Neural cell (in vitro differentiated cells): ENCODE measurements around the gene PSMD3. TPM values are rescaled to one million over a fixed set of nuclear protein-coding genes. Genes with fewer than 3 reads are reported as not detected.
"Not testable (repeated sequence)": the region's sequence is repeated elsewhere in the genome, so short reads cannot be mapped to it uniquely, and the experiment has no call there.

Source experiments
- H2AFZ ChIP-seq: fragments of 200-600, 300-800 bp; sonication (generic), shearing (Covaris generic); 2 replicates; pipeline ENCODE4 v1.6.0; 2014; ENCODE audit warnings: low read depth, mild to moderate bottlenecking, antibody characterized with exemption, low read length, moderate library complexity
- H3F3A ChIP-seq: fragments of 200-600 bp; shearing (Covaris generic); 2 replicates; pipeline ENCODE4 v1.6.1; 2016; ENCODE audit warnings: mild to moderate bottlenecking, moderate library complexity, mixed read lengths, antibody characterized with exemption, low read length; ENCODE audit not compliant: insufficient read depth, poor library complexity, severe bottlenecking
- H3K27ac ChIP-seq: fragments of 200-600, 300-800 bp; sonication (generic), shearing (Covaris generic); 2 replicates; pipeline ENCODE4 v1.5.1; 2014; ENCODE audit warnings: mild to moderate bottlenecking, low read length, moderate library complexity
- H3K27me3 ChIP-seq: fragments of 300-800, 200-600 bp; sonication (generic), shearing (Covaris generic); 2 replicates; pipeline ENCODE4 v1.6.0; 2014; ENCODE audit warnings: mild to moderate bottlenecking, low read depth, low read length, moderate library complexity; ENCODE audit not compliant: insufficient read depth
- H3K36me3 ChIP-seq: fragments of 300-800, 200-600 bp; sonication (generic), shearing (Covaris generic); 2 replicates; pipeline ENCODE4 v1.5.1; 2014; ENCODE audit warnings: mild to moderate bottlenecking, antibody characterized with exemption, low read length, moderate library complexity; ENCODE audit not compliant: insufficient read depth
- H3K4me2 ChIP-seq: fragments of 300-800, 200-600 bp; sonication (generic), shearing (Covaris generic); 2 replicates; pipeline ENCODE4 v1.6.0; 2014; ENCODE audit warnings: mild to moderate bottlenecking, low read length
- H3K4me3 ChIP-seq: fragments of 300-800, 200-600 bp; sonication (generic), shearing (Covaris generic); 2 replicates; pipeline ENCODE4 v1.5.1; 2014; ENCODE audit warnings: mild to moderate bottlenecking, low read length, moderate library complexity
- H3K79me2 ChIP-seq: fragments of 200-600 bp; shearing (Covaris generic); replicated peaks from 2 replicates; pipeline ENCODE4 v1.6.0; 2014; ENCODE audit warnings: mild to moderate bottlenecking, low read length, moderate library complexity; ENCODE audit not compliant: insufficient read depth
- H3K9ac ChIP-seq: fragments of 300-800, 200-600 bp; sonication (generic), shearing (Covaris generic); 2 replicates; pipeline ENCODE4 v1.6.1; 2016; ENCODE audit warnings: mild to moderate bottlenecking, low read length, mixed read lengths
- H3K9me2 ChIP-seq: fragments of 200-600 bp; shearing (Covaris generic); 2 replicates; pipeline ENCODE4 v1.6.1; 2016; ENCODE audit warnings: mild to moderate bottlenecking, low read length, mixed read lengths; ENCODE audit not compliant: insufficient read depth
- H3K9me3 ChIP-seq: fragments of 200-600, 300-800 bp; sonication (generic), shearing (Covaris generic); 2 replicates; pipeline ENCODE4 v1.6.1; 2016; ENCODE audit warnings: mild to moderate bottlenecking, mixed run types, low read length, moderate library complexity, mixed read lengths
- H4K20me1 ChIP-seq: fragments of 200-600 bp; shearing (Covaris generic); 2 replicates; pipeline ENCODE4 v1.6.1; 2016; ENCODE audit warnings: mild to moderate bottlenecking, mixed run types; ENCODE audit not compliant: insufficient read depth
- EP300 ChIP-seq: fragments of 450-650 bp; conservative IDR thresholded peaks from 2 replicates; pipeline ENCODE4 v1.6.1; 2014; ENCODE audit warnings: antibody characterized with exemption, mild to moderate bottlenecking, moderate library complexity; ENCODE audit not compliant: poor library complexity, severe bottlenecking
- EZH2 ChIP-seq: fragments of 200-600, 300-800 bp; shearing (Covaris generic), sonication (generic); IDR thresholded peaks from 2 replicates; pipeline ENCODE4 v1.6.1; 2014; ENCODE audit warnings: antibody characterized with exemption, low read length, borderline replicate concordance, mild to moderate bottlenecking; ENCODE audit not compliant: insufficient read depth, poor library complexity, severe bottlenecking
- MXI1 ChIP-seq: fragments of 450-650 bp; conservative IDR thresholded peaks from 2 replicates; pipeline ENCODE4 v1.6.1; 2014; ENCODE audit warnings: antibody characterized with exemption, mild to moderate bottlenecking; ENCODE audit not compliant: poor library complexity, severe bottlenecking
- POLR2AphosphoS5 ChIP-seq: IDR thresholded peaks from 2 replicates; pipeline ENCODE4 v1.6.1; 2012
- RAD21 ChIP-seq: fragments of 450-650 bp; conservative IDR thresholded peaks from 2 replicates; pipeline ENCODE4 v1.6.1; 2014; ENCODE audit warnings: antibody characterized with exemption, mild to moderate bottlenecking, moderate library complexity
- SMC3 ChIP-seq: fragments of 450-650 bp; conservative IDR thresholded peaks from 2 replicates; pipeline ENCODE4 v1.6.1; 2014; ENCODE audit warnings: antibody characterized with exemption, mild to moderate bottlenecking, moderate library complexity; ENCODE audit not compliant: poor library complexity
- TAF1 ChIP-seq: IDR thresholded peaks from 2 replicates; pipeline ENCODE4 v1.6.1; 2012; ENCODE audit warnings: low read depth
- polyA plus RNA-seq: library from polyadenylated mRNA; depleted of rRNA; stranded (reverse); fragments of >200 nt; gene quantifications from 2 replicates; pipeline ENCODE4 v1.2.3, GENCODE V29; 2014
- TF ChIP-seq, protein P1 (sequence below): IDR thresholded peaks from 2 replicates; pipeline ENCODE4 v1.6.1; 2012; ENCODE audit warnings: borderline replicate concordance
- TF ChIP-seq, protein P2 (sequence below): fragments of 450-650 bp; IDR thresholded peaks from 2 replicates; pipeline ENCODE4 v1.5.1; 2014; ENCODE audit warnings: antibody characterized with exemption, mild to moderate bottlenecking, moderate library complexity; ENCODE audit not compliant: poor library complexity, severe bottlenecking

PSMD3 gene
- polyA plus RNA-seq, 1 donor from 2014 or later, result 117 TPM

DNA sequence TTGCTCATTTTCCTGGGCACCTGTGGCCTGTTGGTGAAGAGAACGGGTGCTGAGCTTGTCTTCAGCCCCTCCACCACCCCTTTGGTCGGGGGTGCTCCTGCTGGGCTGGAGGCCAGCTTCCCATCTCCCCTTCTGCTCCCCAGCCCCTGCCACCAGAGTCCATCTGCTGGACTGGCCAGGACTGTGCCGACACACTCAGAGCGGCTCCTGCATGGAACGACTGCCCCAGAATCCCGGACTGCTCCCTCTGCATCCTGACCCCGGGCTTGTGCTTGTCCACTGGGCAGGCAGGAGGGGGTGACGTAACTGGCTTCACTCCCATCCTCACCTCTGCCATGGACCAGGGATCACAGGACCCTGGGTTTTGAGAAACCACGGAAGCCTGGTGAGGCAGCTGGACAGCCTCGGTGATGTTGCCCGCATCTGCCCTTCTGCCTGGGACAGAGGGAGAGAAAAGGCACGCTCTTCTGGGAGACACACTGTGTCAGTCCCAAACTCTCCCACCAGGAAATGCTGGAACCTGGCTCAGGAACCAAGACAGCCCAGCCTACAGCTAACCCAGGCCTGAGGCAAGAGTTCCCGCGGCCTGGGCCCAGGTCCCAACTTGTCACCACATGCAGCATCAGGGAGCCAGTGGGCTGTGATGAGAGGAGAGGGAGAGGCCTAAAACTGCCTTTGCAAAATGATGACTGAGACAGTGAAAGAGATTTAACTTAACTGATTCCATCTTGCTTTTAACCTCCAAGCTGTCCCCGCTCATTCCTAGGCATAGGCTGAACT lies 33.9 kb upstream of the PSMD3 start:
- no peak overlapping the region for H3K4me2 ChIP-seq
- H3K9me2 ChIP-seq, result no peaks in the 10 kb centered on the region
- H3K27me3 ChIP-seq, result no peaks in the 10 kb centered on the region
- no peak overlapping the region for H3K9ac ChIP-seq
- no peaks in the 10 kb centered on the region for H3K9me3 ChIP-seq
- H3K79me2 ChIP-seq, result no peaks in the 10 kb centered on the region
- no peaks in the 10 kb centered on the region for H4K20me1 ChIP-seq
- no peaks in the 10 kb centered on the region for H3K36me3 ChIP-seq
- TF ChIP-seq EP300 (no peak), MXI1 (no peak), RAD21 (no peak), POLR2AphosphoS5 (no peak), TAF1 (no peak), SMC3 (no peak), EZH2 (no peak)
- TF ChIP-seq, protein P1, sequence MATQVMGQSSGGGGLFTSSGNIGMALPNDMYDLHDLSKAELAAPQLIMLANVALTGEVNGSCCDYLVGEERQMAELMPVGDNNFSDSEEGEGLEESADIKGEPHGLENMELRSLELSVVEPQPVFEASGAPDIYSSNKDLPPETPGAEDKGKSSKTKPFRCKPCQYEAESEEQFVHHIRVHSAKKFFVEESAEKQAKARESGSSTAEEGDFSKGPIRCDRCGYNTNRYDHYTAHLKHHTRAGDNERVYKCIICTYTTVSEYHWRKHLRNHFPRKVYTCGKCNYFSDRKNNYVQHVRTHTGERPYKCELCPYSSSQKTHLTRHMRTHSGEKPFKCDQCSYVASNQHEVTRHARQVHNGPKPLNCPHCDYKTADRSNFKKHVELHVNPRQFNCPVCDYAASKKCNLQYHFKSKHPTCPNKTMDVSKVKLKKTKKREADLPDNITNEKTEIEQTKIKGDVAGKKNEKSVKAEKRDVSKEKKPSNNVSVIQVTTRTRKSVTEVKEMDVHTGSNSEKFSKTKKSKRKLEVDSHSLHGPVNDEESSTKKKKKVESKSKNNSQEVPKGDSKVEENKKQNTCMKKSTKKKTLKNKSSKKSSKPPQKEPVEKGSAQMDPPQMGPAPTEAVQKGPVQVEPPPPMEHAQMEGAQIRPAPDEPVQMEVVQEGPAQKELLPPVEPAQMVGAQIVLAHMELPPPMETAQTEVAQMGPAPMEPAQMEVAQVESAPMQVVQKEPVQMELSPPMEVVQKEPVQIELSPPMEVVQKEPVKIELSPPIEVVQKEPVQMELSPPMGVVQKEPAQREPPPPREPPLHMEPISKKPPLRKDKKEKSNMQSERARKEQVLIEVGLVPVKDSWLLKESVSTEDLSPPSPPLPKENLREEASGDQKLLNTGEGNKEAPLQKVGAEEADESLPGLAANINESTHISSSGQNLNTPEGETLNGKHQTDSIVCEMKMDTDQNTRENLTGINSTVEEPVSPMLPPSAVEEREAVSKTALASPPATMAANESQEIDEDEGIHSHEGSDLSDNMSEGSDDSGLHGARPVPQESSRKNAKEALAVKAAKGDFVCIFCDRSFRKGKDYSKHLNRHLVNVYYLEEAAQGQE, result no peak
- TF ChIP-seq, protein P2, sequence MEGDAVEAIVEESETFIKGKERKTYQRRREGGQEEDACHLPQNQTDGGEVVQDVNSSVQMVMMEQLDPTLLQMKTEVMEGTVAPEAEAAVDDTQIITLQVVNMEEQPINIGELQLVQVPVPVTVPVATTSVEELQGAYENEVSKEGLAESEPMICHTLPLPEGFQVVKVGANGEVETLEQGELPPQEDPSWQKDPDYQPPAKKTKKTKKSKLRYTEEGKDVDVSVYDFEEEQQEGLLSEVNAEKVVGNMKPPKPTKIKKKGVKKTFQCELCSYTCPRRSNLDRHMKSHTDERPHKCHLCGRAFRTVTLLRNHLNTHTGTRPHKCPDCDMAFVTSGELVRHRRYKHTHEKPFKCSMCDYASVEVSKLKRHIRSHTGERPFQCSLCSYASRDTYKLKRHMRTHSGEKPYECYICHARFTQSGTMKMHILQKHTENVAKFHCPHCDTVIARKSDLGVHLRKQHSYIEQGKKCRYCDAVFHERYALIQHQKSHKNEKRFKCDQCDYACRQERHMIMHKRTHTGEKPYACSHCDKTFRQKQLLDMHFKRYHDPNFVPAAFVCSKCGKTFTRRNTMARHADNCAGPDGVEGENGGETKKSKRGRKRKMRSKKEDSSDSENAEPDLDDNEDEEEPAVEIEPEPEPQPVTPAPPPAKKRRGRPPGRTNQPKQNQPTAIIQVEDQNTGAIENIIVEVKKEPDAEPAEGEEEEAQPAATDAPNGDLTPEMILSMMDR, result no peak
- H3K27ac ChIP-seq, result no peak overlapping the region
- H2AFZ ChIP-seq, result no peak overlapping the region
- no peaks in the 10 kb centered on the region for H3F3A ChIP-seq
- no peak overlapping the region for H3K4me3 ChIP-seq

DNA sequence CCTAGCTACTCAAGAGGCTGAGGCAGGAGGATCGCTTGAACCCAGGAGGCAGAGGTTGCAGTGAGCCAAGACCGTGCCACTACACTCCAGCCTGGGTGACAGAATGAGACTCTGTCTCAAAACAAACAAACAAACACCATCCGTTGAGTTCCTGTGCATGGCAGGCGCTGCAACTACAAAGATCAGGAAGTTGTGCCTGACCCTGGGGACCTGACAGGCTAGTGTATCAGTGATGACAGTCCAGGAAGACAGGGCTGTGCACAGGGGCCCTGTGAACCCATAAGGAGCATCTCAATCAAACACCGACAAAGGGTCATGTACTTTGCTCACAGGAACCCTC lies 32.1 kb upstream of the PSMD3 start:
- not testable (repeated sequence) for H3K4me2 ChIP-seq, H3K9me3 ChIP-seq, H3K27me3 ChIP-seq, H3K27ac ChIP-seq, H3K36me3 ChIP-seq, H4K20me1 ChIP-seq, H3K9ac ChIP-seq, H2AFZ ChIP-seq, H3F3A ChIP-seq, H3K79me2 ChIP-seq, H3K4me3 ChIP-seq, H3K9me2 ChIP-seq
